ENCODE measurements around the gene AGAP1. TPM values are rescaled to one million over a fixed set of nuclear protein-coding genes. Genes with fewer than 3 reads are reported as not detected.
A peak's percentile ranks its signal among the peaks of the same experiment; 100 is the strongest.

Gene AGAP1
- total RNA-seq, 2 donors from 2014 or later = 19.1 to 20.8 TPM

DNA sequence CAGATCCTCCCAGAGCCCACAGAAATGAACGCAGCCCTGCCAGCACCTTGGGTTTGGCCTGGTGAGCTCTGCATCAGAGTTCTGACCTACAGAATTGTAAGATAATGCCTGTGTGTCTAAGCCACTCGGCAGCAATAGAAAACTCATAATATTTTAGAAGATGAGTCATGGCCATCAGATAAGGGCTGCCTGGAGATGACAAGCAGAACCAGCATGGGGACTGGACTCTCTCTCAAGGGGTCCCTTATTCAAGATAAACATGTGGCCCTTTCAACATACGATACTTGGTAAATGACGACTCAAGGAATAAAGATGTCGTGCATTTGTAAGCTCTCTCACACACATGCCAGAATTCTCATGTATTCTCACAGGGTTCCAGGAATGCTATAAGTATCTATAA lies 8.5 kb upstream of the AGAP1 start:
- no peak overlapping the region for H3K4me3 ChIP-seq
- H3K9me3 ChIP-seq = no peaks in the 10 kb centered on the region
- H3K27me3 ChIP-seq (replicated peaks; ENCODE audit: insufficient read depth) = no peaks in the 10 kb centered on the region
- TF ChIP-seq, protein P1, sequence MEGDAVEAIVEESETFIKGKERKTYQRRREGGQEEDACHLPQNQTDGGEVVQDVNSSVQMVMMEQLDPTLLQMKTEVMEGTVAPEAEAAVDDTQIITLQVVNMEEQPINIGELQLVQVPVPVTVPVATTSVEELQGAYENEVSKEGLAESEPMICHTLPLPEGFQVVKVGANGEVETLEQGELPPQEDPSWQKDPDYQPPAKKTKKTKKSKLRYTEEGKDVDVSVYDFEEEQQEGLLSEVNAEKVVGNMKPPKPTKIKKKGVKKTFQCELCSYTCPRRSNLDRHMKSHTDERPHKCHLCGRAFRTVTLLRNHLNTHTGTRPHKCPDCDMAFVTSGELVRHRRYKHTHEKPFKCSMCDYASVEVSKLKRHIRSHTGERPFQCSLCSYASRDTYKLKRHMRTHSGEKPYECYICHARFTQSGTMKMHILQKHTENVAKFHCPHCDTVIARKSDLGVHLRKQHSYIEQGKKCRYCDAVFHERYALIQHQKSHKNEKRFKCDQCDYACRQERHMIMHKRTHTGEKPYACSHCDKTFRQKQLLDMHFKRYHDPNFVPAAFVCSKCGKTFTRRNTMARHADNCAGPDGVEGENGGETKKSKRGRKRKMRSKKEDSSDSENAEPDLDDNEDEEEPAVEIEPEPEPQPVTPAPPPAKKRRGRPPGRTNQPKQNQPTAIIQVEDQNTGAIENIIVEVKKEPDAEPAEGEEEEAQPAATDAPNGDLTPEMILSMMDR (IDR thresholded peaks at IDR 0.05) = no peak
- DNase-seq (ENCODE audit: low spot score) = no peak
- no peak for ATAC-seq (ENCODE audit: insufficient number of reproducible peaks, low FRiP score, low read depth)
- no peak overlapping the region for H3K27ac ChIP-seq
- H3K36me3 ChIP-seq = no peaks in the 10 kb centered on the region
- no peaks in the 10 kb centered on the region for H3K4me1 ChIP-seq (ENCODE audit: control insufficient read depth in 1 of 2, low read depth in 2 of 2)

DNA sequence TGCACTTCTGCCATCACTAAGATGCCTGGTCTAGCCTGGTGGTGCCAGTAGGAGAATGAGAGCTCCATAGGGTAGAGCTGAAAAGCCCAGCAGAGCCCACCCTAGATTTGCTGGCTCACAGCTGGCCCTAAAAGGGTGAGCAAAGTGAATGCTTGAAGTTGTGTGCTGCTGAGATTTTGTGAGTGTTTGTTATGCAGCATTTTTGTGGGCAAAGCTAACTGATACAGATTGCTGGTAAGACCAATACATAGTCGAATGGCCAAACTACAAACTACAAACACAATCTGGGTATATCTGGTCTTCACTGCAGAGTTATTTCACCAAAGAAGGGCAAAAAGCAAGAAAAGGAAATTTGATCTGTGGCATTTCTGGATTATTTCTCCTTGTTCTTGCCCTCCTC lies 7.1 kb upstream of the AGAP1 start:
- TF ChIP-seq, protein P1 (IDR thresholded peaks at IDR 0.05) = no peak
- ATAC-seq (ENCODE audit: insufficient number of reproducible peaks, low FRiP score, low read depth) (no peak), DNase-seq (ENCODE audit: low spot score) (no peak)
- Histone ChIP-seq H3K27ac (no peak overlapping the region), H3K27me3 (replicated peaks; ENCODE audit: insufficient read depth) (no peaks in the 10 kb centered on the region), H3K9me3 (no peaks in the 10 kb centered on the region), H3K4me1 (ENCODE audit: control insufficient read depth in 1 of 2, low read depth in 2 of 2) (no peaks in the 10 kb centered on the region), H3K4me3 (no peak overlapping the region), H3K36me3 (no peaks in the 10 kb centered on the region)

DNA sequence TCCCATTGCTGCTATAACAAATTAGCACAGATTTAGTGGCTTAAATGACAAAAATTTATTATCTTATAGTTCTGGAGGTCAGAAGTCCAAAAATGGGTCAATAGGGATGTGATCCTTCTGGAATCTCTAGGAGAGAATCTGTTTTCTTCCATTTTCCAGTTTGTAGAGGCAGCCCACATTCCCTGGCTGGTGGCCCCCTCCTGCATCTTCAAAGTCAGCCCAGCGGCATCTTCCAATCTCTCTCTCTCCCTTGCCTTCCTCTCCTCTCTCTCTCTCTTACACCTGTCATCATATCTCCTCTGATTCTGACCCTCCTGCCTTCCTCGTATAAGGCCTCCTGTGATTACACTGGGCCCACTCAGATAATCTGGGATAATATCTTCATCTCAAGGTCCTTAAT lies 3.9 kb upstream of the AGAP1 start:
- DNase-seq (ENCODE audit: low spot score) (no peak), ATAC-seq (ENCODE audit: insufficient number of reproducible peaks, low FRiP score, low read depth) (no peak)
- H3K36me3 ChIP-seq = no peaks in the 10 kb centered on the region
- H3K27ac ChIP-seq = no peak overlapping the region
- H3K4me3 ChIP-seq = no peak overlapping the region
- TF ChIP-seq, protein P1 (IDR thresholded peaks at IDR 0.05) = no peak
- no peaks in the 10 kb centered on the region for H3K27me3 ChIP-seq (replicated peaks; ENCODE audit: insufficient read depth)
- H3K4me1 ChIP-seq (ENCODE audit: control insufficient read depth in 1 of 2, low read depth in 2 of 2) = peaks cover 0 to 8% of the 10 kb centered on the region in 2 donors
- H3K9me3 ChIP-seq = no peaks in the 10 kb centered on the region

DNA sequence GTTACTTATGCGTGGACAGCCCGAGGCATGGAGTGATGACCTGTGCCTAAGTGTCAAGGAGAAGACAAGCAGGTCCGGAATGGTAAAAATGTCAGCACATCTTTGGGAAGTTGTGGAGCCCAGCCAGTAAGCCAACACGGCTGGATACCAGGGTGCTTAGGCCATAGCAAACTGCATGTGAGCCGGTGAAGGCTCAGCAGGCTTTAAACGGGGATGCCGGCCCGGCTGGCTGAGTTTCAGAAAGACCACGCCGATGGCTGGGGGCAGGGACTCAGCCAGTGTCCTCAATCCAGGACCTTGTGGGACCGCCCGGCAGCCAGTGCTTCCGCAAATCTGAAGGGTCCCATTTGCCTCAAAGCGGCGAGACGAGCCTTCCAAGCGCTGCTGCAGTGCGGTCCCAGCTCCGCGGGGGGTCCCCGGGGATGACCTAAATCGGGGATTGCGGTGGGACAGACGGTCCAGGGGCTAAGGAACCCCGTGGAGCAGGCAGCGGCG lies 946 bp upstream of the AGAP1 start:
- peak overlapping the region; percentile 56 to 61 for H3K27ac ChIP-seq
- peak overlapping the region; percentile 88 for H3K4me3 ChIP-seq
- no peak for DNase-seq (ENCODE audit: low spot score)
- peaks cover 10 to 22% of the 10 kb centered on the region in 2 donors for H3K4me1 ChIP-seq (ENCODE audit: control insufficient read depth in 1 of 2, low read depth in 2 of 2)
- ATAC-seq (ENCODE audit: insufficient number of reproducible peaks, low FRiP score, low read depth) = no peak
- TF ChIP-seq, protein P1 (IDR thresholded peaks at IDR 0.05) = no peak
- no peaks in the 10 kb centered on the region for H3K27me3 ChIP-seq (replicated peaks; ENCODE audit: insufficient read depth)
- no peaks in the 10 kb centered on the region for H3K36me3 ChIP-seq
- H3K9me3 ChIP-seq = no peaks in the 10 kb centered on the region

DNA sequence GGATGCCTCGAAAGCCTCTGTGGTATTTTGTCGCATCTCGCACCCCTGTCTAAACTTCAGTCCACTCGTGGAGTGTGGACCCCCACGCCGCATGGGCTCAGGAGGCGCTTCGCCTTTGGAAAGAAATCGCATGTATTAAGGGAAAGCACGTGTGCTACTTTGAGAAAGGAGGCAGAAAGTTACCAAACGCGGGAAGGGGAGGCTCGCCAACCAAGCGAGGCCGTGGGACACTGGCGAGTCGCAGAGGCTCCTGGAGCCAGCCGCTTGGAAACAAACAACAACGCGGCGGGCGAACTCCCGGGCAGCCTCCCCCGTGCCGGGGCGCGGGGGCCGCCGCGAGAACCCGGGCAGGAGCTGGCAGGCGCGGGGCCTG lies 455 bp upstream of the AGAP1 start:
- Histone ChIP-seq H3K27me3 (replicated peaks; ENCODE audit: insufficient read depth) (no peaks in the 10 kb centered on the region), H3K9me3 (no peaks in the 10 kb centered on the region), H3K27ac (peak overlapping the region; percentile 56 to 61), H3K4me1 (ENCODE audit: control insufficient read depth in 1 of 2, low read depth in 2 of 2) (peaks cover 10 to 22% of the 10 kb centered on the region in 2 donors), H3K4me3 (peak overlapping the region; percentile 88), H3K36me3 (no peaks in the 10 kb centered on the region)
- ATAC-seq (ENCODE audit: insufficient number of reproducible peaks, low FRiP score, low read depth) (no peak), DNase-seq (ENCODE audit: low spot score) (no peak)
- TF ChIP-seq, protein P1 (IDR thresholded peaks at IDR 0.05) = no peak

All from thoracic aorta (tissue), 2 donors.